Right lobe of liver (tissue), 6 donors: ENCODE data around the gene THRA. TPM values are rescaled to one million over a fixed set of nuclear protein-coding genes. Genes with fewer than 3 reads are reported as not detected.
A peak's percentile ranks its signal among the peaks of the same experiment; 100 is the strongest.

ENCODE experiments used
- ATAC-seq, 4 donors: fragments of 200-7000 bp; cut with Tn5 transposase; one replicate each; pipeline ENCODE4 v1.9.1; 2020; ENCODE audit warnings: mild to moderate bottlenecking in 4 of 4, moderate library complexity in 4 of 4
- DNase-seq, 3 donors: peaks; one replicate each; pipeline ENCODE4 v3.0.0-alpha.2; 2020
- H3K27ac ChIP-seq, 3 donors: fragments of 200-600 bp; one replicate each; pipeline ENCODE4 v1.8.0; 2022
- H3K27me3 ChIP-seq, 2 donors: fragments of 200-600 bp; one replicate each; pipeline ENCODE4 v1.8.0; 2022
- H3K36me3 ChIP-seq, 4 donors: fragments of 200-600 bp; sonication (generic) in 1 of 4; one replicate each; pipeline versions ENCODE4 v1.5.1 to v1.8.0; 2017 to 2022; ENCODE audit warnings: control low read depth in 1 of 4
- H3K4me1 ChIP-seq, 4 donors: fragments of 200-600 bp; sonication (generic) in 1 of 4; one replicate each; pipeline versions ENCODE4 v1.5.1 to v1.8.0; 2017 to 2022; ENCODE audit warnings: control low read depth in 1 of 4
- H3K4me3 ChIP-seq, 3 donors: fragments of 200-600 bp; one replicate each; pipeline ENCODE4 v1.8.0; 2022
- H3K9me3 ChIP-seq, 4 donors: fragments of 200-600 bp; sonication (generic) in 1 of 4; one replicate each; pipeline versions ENCODE4 v1.5.1 to v1.8.0; 2017 to 2022; ENCODE audit warnings: control low read depth in 1 of 4
- POLR2A ChIP-seq: fragments of 450-650 bp; IDR thresholded peaks from one replicate; pipeline ENCODE4 v1.6.1; 2017; ENCODE audit warnings: antibody characterized with exemption, mild to moderate bottlenecking
- WGBS: methylation state at CpG from one replicate; pipeline ENCODE4 v1.1.6; 2018; ENCODE audit warnings: low coverage, low lambda C conversion rate; ENCODE audit not compliant: insufficient coverage; ENCODE audit errors: missing lambda C conversion rate; 5-methylcytosine and 5-hydroxymethylcytosine counted together
- intact Hi-C, 2 donors: fragments of 100-400 bp; cut with DNase I; formaldehyde crosslinking; loops; one replicate each; pipeline versions ENCODE4 v1.11.2 to v1.14.1; 2022
- total RNA-seq, 6 experiments: library from RNA; depleted of rRNA in 2 of 6; stranded (reverse); fragments of >200 nt in 2 of 6; fragmentation: NEBNext Ultra II Directional in 3 of 6; extraction: Animal tissue kit (Norgen Biotek cat#: 25700) in 3 of 6; gene quantifications; one replicate each; pipeline versions ENCODE4 v1.1.0 to v1.2.4, GENCODE V29; 2016 to 2023
- TF ChIP-seq, protein P1 (sequence below), 4 donors: fragments of 200-600 bp in 3 of 4; fragments of 450-650 bp in 1 of 4; IDR thresholded peaks; one replicate each; pipeline versions ENCODE4 v1.5.1 to v1.8.0; 2016 to 2022; ENCODE audit warnings: antibody characterized with exemption in 4 of 4, mild to moderate bottlenecking in 2 of 4
- donor health status: DM: no; HTN: yes; CAD: no.
- donor health status: DM: no; HTN: no; CAD: no.
- donor health status: DM: no; HTN: no; CAD: no.
- donor health status: DM: no; HTN: yes; CAD: no.
- donor health status: DM: no; HTN: yes; CAD: no.

The THRA gene
- total RNA-seq, 6 experiments from 2014 or later = 3.7 to 9.4 (median 7.7) TPM

DNA sequence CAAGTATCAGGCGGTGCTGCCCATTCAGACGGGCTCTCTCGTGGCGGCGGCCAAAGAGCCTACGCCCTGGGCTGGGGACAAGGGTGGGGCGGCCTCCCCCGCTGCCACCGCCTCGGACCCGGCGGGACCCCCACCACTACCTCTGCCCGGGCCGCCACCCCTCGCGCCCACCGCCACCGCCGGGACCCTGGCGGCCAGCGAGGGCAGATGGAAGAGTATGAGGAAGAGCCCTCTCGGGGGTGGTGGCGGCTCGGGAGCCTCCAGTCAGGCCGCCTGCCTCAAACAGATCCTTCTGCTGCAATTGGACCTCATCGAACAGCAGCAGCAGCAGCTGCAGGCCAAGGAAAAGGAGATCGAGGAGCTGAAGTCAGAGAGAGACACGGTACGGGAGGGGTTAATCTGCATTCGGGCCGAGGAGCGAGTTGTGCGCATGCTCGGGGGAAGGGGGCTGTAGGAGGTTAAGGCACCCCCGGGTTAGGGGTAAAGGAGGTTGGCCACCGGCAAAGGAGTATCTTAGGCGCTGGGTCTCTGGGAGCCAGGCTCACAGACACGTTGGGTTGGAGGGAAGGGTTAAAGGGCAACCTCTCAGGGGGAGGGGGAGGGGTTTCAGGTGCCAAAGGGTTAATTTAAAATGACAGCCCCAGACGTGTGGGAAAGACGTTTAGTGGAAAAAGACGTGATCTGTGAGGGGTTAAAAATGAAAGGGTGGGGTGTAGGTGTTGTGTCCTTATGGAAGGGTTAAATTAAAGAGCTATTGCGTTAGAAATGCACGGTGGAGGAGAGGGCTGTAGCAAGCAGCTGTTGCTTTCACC lies 60.4 kb downstream of the THRA start:
- Histone ChIP-seq H3K4me1 (peaks cover 0 to 19% (median 10%) of the 10 kb centered on the region in 4 donors), H3K9me3 (no peaks in the 10 kb centered on the region), H3K36me3 (peaks cover 0 to 17% (median 7%) of the 10 kb centered on the region in 4 donors), H3K27me3 (no peaks in the 10 kb centered on the region), H3K4me3 (peak overlapping the region; percentile 97 to 98 (median 98)), H3K27ac (peak overlapping the region; percentile 91 to 97 (median 96))
- TF ChIP-seq, protein P1, sequence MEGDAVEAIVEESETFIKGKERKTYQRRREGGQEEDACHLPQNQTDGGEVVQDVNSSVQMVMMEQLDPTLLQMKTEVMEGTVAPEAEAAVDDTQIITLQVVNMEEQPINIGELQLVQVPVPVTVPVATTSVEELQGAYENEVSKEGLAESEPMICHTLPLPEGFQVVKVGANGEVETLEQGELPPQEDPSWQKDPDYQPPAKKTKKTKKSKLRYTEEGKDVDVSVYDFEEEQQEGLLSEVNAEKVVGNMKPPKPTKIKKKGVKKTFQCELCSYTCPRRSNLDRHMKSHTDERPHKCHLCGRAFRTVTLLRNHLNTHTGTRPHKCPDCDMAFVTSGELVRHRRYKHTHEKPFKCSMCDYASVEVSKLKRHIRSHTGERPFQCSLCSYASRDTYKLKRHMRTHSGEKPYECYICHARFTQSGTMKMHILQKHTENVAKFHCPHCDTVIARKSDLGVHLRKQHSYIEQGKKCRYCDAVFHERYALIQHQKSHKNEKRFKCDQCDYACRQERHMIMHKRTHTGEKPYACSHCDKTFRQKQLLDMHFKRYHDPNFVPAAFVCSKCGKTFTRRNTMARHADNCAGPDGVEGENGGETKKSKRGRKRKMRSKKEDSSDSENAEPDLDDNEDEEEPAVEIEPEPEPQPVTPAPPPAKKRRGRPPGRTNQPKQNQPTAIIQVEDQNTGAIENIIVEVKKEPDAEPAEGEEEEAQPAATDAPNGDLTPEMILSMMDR (IDR thresholded peaks at IDR 0.05) = no peak
- TF ChIP-seq POLR2A = peak; percentile 16
- peak; percentile 25 to 31 (median 28) for ATAC-seq
- DNase-seq = peak in 2 of 3 donors; percentile 49 to 67
- under 1% methylated on average over 40 of the region's 43 CpGs for WGBS
- intact Hi-C loops = no loop called here

DNA sequence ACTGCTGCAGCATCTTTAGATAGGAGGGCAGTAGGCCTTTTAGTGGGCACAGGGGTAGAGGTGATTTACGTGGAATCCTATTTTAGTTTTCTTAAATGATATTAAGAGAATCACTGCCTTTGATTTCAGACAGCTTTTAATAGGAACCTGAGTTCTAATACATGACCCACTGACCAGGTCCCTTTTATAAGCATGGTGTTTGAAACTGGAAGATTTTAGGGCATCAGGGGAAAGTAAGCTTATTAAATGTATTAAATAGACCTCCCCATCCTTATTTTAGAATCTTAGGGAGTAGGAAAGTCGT lies 61.0 kb downstream of the THRA start:
- intact Hi-C loops = no loop called here
- Histone ChIP-seq H3K27ac (peak overlapping the region; percentile 91 to 97 (median 96)), H3K4me1 (peaks cover 0 to 19% (median 10%) of the 10 kb centered on the region in 4 donors)

DNA sequence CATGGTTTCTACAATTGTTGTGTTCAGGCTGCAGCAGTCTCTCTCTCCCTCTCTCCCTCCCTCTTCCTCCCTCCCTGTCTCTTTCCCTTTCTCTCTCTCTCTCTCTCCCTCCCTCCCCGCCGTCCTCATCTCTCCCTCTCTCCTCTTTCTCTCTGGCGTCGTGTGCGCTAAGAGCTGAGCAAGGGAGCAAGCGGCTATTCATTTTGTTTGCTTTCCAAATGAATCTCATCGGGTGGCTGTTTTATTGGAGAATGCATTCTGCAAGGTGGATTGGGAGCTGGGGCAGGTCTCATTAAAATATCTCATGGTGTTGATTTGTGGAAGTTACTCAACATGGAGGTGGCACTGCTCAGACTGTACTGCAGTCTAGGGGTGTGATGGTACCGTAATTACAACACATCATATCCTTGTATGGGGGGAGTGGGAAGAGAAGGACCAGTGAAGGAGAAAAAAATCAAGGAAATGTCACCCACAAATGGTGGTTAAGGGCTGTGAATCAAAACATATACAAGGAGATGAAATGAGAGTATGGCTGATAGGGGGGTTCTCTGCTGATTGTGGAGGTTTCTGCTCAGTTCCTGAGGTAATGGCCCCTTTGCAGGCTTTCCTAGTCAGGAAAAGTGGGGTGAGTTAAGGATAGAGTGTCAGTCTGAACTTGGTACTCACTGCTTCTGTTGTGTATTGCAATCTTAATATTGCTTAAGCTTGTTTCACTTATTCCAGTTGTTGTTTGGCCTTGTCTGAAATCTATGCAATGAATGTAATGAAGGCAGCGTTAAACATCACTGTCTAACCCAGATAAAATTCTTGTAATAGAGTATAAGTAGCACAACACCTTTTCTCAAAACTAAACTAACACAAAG lies 61.7 kb downstream of the THRA start:
- Histone ChIP-seq H3K4me1 (peaks cover 0 to 19% (median 10%) of the 10 kb centered on the region in 4 donors), H3K4me3 (peak overlapping the region; percentile 97 to 98 (median 98)), H3K9me3 (no peaks in the 10 kb centered on the region), H3K36me3 (peaks cover 0 to 30% (median 11%) of the 10 kb centered on the region in 4 donors), H3K27me3 (no peaks in the 10 kb centered on the region), H3K27ac (peak overlapping the region in 1 of 3 donors; percentile 96)
- intact Hi-C loops = no loop called here
- no peak for DNase-seq
- TF ChIP-seq POLR2A = no peak
- TF ChIP-seq, protein P1 (IDR thresholded peaks at IDR 0.05) = no peak
- under 1% methylated on average over 9 of the region's 9 CpGs for WGBS
- ATAC-seq = peak in 2 of 4 donors; percentile 4 to 10

More for the DNA sequence above, 61.0 kb downstream of the THRA start:
- H3K27me3 ChIP-seq = no peaks in the 10 kb centered on the region
- no peak for DNase-seq
- WGBS = 0% methylated on average over 2 of the region's 2 CpGs
- ATAC-seq = no peak
- H3K4me3 ChIP-seq = peak overlapping the region; percentile 97 to 98 (median 98)
- H3K9me3 ChIP-seq = no peaks in the 10 kb centered on the region
- TF ChIP-seq, protein P1 (IDR thresholded peaks at IDR 0.05) = no peak
- no peak for TF ChIP-seq POLR2A
- peaks cover 0 to 22% (median 8%) of the 10 kb centered on the region in 4 donors for H3K36me3 ChIP-seq

DNA sequence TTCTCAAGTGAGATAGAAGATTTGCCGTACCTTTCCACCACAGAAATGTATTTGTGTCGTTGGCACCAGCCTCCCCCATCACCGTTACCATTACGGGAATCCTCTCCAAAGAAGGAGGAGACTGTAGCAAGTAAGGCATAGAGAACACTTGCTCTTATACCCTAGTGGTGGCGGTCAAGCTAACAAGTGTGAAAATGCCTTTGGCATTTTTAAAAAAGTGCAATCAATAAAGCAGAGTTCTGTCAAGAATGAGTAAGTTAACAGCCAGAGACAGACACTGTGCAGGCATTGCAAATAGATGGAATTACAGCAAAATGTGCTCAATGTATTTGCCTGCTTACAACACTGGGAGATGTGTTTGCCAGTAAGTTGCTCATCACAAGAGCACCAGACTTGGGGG lies 66.7 kb downstream of the THRA start:
- DNase-seq (no peak), ATAC-seq (no peak)
- H3K9me3 ChIP-seq = no peaks in the 10 kb centered on the region
- H3K4me1 ChIP-seq = peaks cover 0 to 10% (median 2%) of the 10 kb centered on the region in 4 donors
- no peaks in the 10 kb centered on the region for H3K27me3 ChIP-seq
- WGBS = 100% methylated on average over 2 of the region's 5 CpGs
- no peak overlapping the region for H3K4me3 ChIP-seq
- H3K36me3 ChIP-seq = peaks cover 0 to 69% (median 36%) of the 10 kb centered on the region in 4 donors
- intact Hi-C loops = no loop called here
- no peak overlapping the region for H3K27ac ChIP-seq
- no peak for TF ChIP-seq POLR2A
- TF ChIP-seq, protein P1 (IDR thresholded peaks at IDR 0.05) = no peak
